ELF-1 (cell line): Measurements from ENCODE around the gene MAGEA4.

ENCODE experiments used
- DNase-seq: peaks from one replicate; pipeline ENCODE4 v3.0.0-alpha.2; 2016; ENCODE audit warnings: low read depth, low spot score

MAGEA4 gene

GRCh38 chrX:151923648-151924047 is 11.0 kb downstream of the MAGEA4 start:
- no peak for DNase-seq

- DNase-seq, result no peak
Observed at GRCh38 chrX:151929126-151929525, 16.4 kb downstream of the MAGEA4 start.

GRCh38 chrX:151935358-151935757 is 22.7 kb downstream of the MAGEA4 start:
- no peak for DNase-seq

GRCh38 chrX:151938172-151938571 is 25.5 kb downstream of the MAGEA4 start:
- DNase-seq, result no peak

GRCh38 chrX:151954730-151955129 is 42.0 kb downstream of the MAGEA4 start:
- no peak for DNase-seq

GRCh38 chrX:151958101-151958500 is 45.4 kb downstream of the MAGEA4 start:
- no peak for DNase-seq

GRCh38 chrX:151962034-151962433 is 49.3 kb downstream of the MAGEA4 start:
- no peak for DNase-seq

- no peak for DNase-seq
Observed at GRCh38 chrX:151966236-151966635, 53.5 kb downstream of the MAGEA4 start.

GRCh38 chrX:151970027-151970426 is 57.3 kb downstream of the MAGEA4 start:
- no peak for DNase-seq

- DNase-seq, result no peak
Observed at GRCh38 chrX:151970661-151971060, 58.0 kb downstream of the MAGEA4 start.

GRCh38 chrX:151973060-151973661 is 60.5 kb downstream of the MAGEA4 start:
- no peak for DNase-seq

GRCh38 chrX:151973851-151974335 is 61.2 kb downstream of the MAGEA4 start:
- DNase-seq, result peak; percentile 15
